ENCODE measurements around the gene LPCAT2. TPM values are rescaled to one million over a fixed set of nuclear protein-coding genes. Genes with fewer than 3 reads are reported as not detected.

The LPCAT2 gene
- total and polyA plus RNA-seq, 2 donors (not counting 3 experiments of a cell fraction or from before 2014, with no cell fraction given) = 64.5 to 72.9 TPM

- dilution Hi-C loops (cut with MboI; ENCODE audit: extremely low pct_ligation_motif_present, low sequenced_read_pairs) = no loop called here
These were observed 19.0 kb upstream of the LPCAT2 start for GRCh38 chr16:55489956-55490265.

More at GRCh38 chr16:55489956-55490265, 19.0 kb upstream of the LPCAT2 start:
- intact Hi-C loops (cut with micrococcal nuclease) = no loop called here
- ChIA-PET CTCF (interaction anchor here (1.0 to 3.0 kb wide), 2 partner anchors 24 to 212 kb away, joined by 3 to 13 read pairs; no protein-coding TSS in a partner anchor), POLR2A (no interaction called here)
- H3K4me1 ChIP-seq (ENCODE audit: control insufficient read depth, extremely low read depth, insufficient read depth, low read length) = peaks cover 35% of the 10 kb centered on the region
- no TSS peak for BruUV-seq (replicated peaks)
- H3K4me3 ChIP-seq (replicated peaks in 1 of 3; ENCODE audit: insufficient read depth in 1 of 3, low read depth in 1 of 3, low read length in 3 of 3) = no peak overlapping the region
- no peak for DNase-seq (ENCODE audit: low read depth, low spot score)
- H3K9me3 ChIP-seq (replicated peaks; ENCODE audit: control insufficient read depth, insufficient read depth, low read length) = no peaks in the 10 kb centered on the region
- H3K27ac ChIP-seq (ENCODE audit: insufficient read depth, low read depth, low read length) = no peak overlapping the region
- H3K4me2 ChIP-seq (ENCODE audit: insufficient read depth, low read length) = no peak overlapping the region
- H3K9me1 ChIP-seq (replicated peaks; ENCODE audit: control insufficient read depth, extremely low read depth, insufficient read depth, low read length) = no peaks in the 10 kb centered on the region
- no peak for TF ChIP-seq CTCF (IDR thresholded peaks at IDR 0.05; ENCODE audit: extremely low read depth in 1 of 2, insufficient read depth in 1 of 2, low read depth in 1 of 2, low read length in 2 of 2)
- no peak for TF ChIP-seq POLR2AphosphoS5 (IDR thresholded peaks at IDR 0.05; ENCODE audit: insufficient read depth, low read depth, low read length)
- TF ChIP-seq GATA2 (IDR thresholded peaks at IDR 0.05; ENCODE audit: insufficient read depth, insufficient read length, low read depth, low read length) = no peak
- TF ChIP-seq POLR2A (IDR thresholded peaks at IDR 0.05; ENCODE audit: low read depth, low read length) = no peak
- TF ChIP-seq EZH2 (IDR thresholded peaks at IDR 0.05; ENCODE audit: borderline replicate concordance, low read depth, low read length, severe bottlenecking) = no peak
- TF ChIP-seq MAX (IDR thresholded peaks at IDR 0.05; ENCODE audit: insufficient read depth, insufficient read length) = no peak
- no peak for TF ChIP-seq MYC (IDR thresholded peaks at IDR 0.05; ENCODE audit: low read depth, low read length)
- no peak for TF ChIP-seq JUN (IDR thresholded peaks at IDR 0.05; ENCODE audit: borderline replicate concordance, insufficient read depth, insufficient read length, low read depth)
- no peak for TF ChIP-seq FOS (IDR thresholded peaks at IDR 0.05; ENCODE audit: borderline replicate concordance, insufficient read depth, low read length)
- no peak overlapping the region for H3K9ac ChIP-seq (replicated peaks; ENCODE audit: extremely low read depth, insufficient read depth, low read length)
- H2AFZ ChIP-seq (ENCODE audit: low read depth, low read length) = no peak overlapping the region
- no peak for FAIRE-seq
- no peaks in the 10 kb centered on the region for H4K20me1 ChIP-seq (replicated peaks; ENCODE audit: control insufficient read depth, extremely low read depth, insufficient read depth, low read length)
- H3K27me3 ChIP-seq (ENCODE audit: control insufficient read depth in 2 of 2, insufficient read depth in 2 of 2, low read length in 2 of 2) = no peaks in the 10 kb centered on the region
- peaks cover under 1% of the 10 kb centered on the region for H3K79me2 ChIP-seq (ENCODE audit: control insufficient read depth, insufficient read depth, low read length)
- peaks cover 46 to 72% of the 10 kb centered on the region in 2 experiments for H3K36me3 ChIP-seq (ENCODE audit: control insufficient read depth in 2 of 2, extremely low read depth in 1 of 2, insufficient read depth in 2 of 2, low read length in 2 of 2)
